Progenitor cell of endocrine pancreas (in vitro differentiated cells): ENCODE measurements around the gene RPUSD4. TPM values are rescaled to one million over a fixed set of nuclear protein-coding genes. Genes with fewer than 3 reads are reported as not detected.

Experiments
- DNase-seq: peaks from one replicate; pipeline ENCODE4 v3.0.0; 2021; ENCODE audit warnings: low spot score; ENCODE audit not compliant: unreplicated experiment
- H3K27ac Mint-ChIP-seq: 2 replicates; pipeline ENCODE4 v1.8.0; 2021; ENCODE audit warnings: mild to moderate bottlenecking, moderate library complexity, mixed read lengths
- H3K27me3 Mint-ChIP-seq: 2 replicates; pipeline ENCODE4 v1.8.0; 2021; ENCODE audit warnings: mixed read lengths
- H3K36me3 Mint-ChIP-seq: 2 replicates; pipeline ENCODE4 v1.8.0; 2022; ENCODE audit warnings: mixed read lengths; ENCODE audit not compliant: insufficient read depth
- H3K4me1 Mint-ChIP-seq: 2 replicates; pipeline ENCODE4 v1.8.0; 2021; ENCODE audit warnings: low read depth, mixed read lengths
- H3K4me3 Mint-ChIP-seq: 2 replicates; pipeline ENCODE4 v1.8.0; 2021; ENCODE audit warnings: low read depth, mild to moderate bottlenecking, moderate library complexity, mixed read lengths
- H3K9me3 Mint-ChIP-seq: 2 replicates; pipeline ENCODE4 v1.8.0; 2021; ENCODE audit warnings: low read depth, mixed read lengths
- total RNA-seq: library from RNA; stranded (reverse); gene quantifications from 2 replicates; pipeline ENCODE4 v1.2.1, GENCODE V29; 2021
- TF ChIP-seq, protein P1 (sequence below): fragments of 200-600 bp; sonication (generic); IDR thresholded peaks from one replicate; pipeline ENCODE4 v1.5.0; 2021; ENCODE audit warnings: antibody characterized with exemption, mild to moderate bottlenecking; ENCODE audit not compliant: unreplicated experiment

Gene RPUSD4
- total RNA-seq, 1 donor from 2014 or later: 41.0 TPM

- H3K4me1 Mint-ChIP-seq: no peaks in the 10 kb centered on the region
- H3K27me3 Mint-ChIP-seq: no peaks in the 10 kb centered on the region
- H3K27ac Mint-ChIP-seq: no peak overlapping the region
- H3K4me3 Mint-ChIP-seq: no peak overlapping the region
- H3K36me3 Mint-ChIP-seq: peaks cover 7% of the 10 kb centered on the region
- no peak for DNase-seq
- TF ChIP-seq, protein P1, sequence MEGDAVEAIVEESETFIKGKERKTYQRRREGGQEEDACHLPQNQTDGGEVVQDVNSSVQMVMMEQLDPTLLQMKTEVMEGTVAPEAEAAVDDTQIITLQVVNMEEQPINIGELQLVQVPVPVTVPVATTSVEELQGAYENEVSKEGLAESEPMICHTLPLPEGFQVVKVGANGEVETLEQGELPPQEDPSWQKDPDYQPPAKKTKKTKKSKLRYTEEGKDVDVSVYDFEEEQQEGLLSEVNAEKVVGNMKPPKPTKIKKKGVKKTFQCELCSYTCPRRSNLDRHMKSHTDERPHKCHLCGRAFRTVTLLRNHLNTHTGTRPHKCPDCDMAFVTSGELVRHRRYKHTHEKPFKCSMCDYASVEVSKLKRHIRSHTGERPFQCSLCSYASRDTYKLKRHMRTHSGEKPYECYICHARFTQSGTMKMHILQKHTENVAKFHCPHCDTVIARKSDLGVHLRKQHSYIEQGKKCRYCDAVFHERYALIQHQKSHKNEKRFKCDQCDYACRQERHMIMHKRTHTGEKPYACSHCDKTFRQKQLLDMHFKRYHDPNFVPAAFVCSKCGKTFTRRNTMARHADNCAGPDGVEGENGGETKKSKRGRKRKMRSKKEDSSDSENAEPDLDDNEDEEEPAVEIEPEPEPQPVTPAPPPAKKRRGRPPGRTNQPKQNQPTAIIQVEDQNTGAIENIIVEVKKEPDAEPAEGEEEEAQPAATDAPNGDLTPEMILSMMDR: no peak
- H3K9me3 Mint-ChIP-seq: no peaks in the 10 kb centered on the region
Observed at GRCh38 chr11:126231725-126232459, 20.4 kb upstream of the RPUSD4 start.

- DNase-seq: no peak
- no peaks in the 10 kb centered on the region for H3K4me1 Mint-ChIP-seq
- no peak overlapping the region for H3K4me3 Mint-ChIP-seq
- TF ChIP-seq, protein P1: no peak
- peaks cover 1% of the 10 kb centered on the region for H3K36me3 Mint-ChIP-seq
- H3K27me3 Mint-ChIP-seq: no peaks in the 10 kb centered on the region
- no peak overlapping the region for H3K27ac Mint-ChIP-seq
- no peaks in the 10 kb centered on the region for H3K9me3 Mint-ChIP-seq
Observed at GRCh38 chr11:126229858-126230540, 18.5 kb upstream of the RPUSD4 start.

DNA sequence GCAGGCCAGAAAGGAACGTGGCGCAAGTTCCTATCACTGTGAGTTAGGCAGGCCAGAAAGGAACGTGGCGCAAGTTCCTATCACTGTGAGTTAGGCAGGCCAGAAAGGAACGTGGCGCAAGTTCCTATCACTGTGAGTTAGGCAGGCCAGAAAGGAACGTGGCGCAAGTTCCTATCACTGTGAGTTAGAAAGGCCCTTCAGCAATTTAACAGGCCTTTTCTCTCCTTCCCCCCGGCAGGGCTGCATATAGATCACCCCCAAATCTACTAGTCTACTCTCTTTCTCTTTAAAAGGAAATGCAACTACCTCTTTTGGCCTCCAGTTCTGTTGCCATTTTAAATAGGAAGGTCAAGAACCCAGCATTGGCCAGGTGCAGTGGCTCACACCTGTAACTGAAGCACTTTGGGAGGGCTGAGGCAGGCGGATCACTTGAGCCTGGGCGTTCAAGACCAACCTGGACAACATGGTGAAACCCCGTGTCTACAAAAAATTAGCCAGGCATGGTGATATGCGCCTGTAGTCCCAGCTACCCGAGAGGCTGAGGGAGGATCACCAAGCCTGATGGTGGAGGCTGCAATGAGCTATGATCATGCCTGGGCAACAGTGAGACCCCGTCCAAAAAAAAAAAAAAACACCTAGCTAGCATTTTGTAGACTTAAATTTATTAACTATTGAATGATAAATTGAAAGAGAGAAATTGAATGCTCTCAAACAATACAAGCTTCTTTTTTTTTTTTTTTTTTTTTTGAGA, 15.1 kb upstream of the RPUSD4 start:
- no peaks in the 10 kb centered on the region for H3K9me3 Mint-ChIP-seq
- no peaks in the 10 kb centered on the region for H3K36me3 Mint-ChIP-seq
- H3K27me3 Mint-ChIP-seq: no peaks in the 10 kb centered on the region

DNA sequence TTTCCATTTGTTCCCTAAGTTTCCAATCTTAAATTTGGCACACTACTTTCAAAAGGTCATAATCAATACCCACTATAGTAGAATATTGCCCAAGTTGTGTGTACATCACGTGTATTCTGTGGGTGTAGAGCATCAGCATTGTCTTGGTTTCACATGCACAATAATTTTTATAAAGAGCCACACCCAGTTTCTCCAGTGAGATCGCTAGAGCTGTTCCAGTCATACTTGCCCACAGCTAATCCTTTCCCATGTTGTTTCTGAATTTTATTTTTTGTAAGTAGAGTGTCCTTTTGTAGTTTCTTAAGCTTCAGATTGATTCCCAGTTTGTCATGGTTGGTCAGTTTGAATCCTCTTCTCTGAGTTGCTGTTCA, 13.8 kb upstream of the RPUSD4 start:
- Mint-ChIP-seq H3K36me3 (no peaks in the 10 kb centered on the region), H3K4me3 (no peak overlapping the region), H3K9me3 (no peaks in the 10 kb centered on the region)

More for the DNA sequence above, 15.1 kb upstream of the RPUSD4 start:
- Mint-ChIP-seq H3K4me1 (no peaks in the 10 kb centered on the region), H3K4me3 (no peak overlapping the region), H3K27ac (no peak overlapping the region)
- DNase-seq: no peak
- TF ChIP-seq, protein P1: no peak

More for the DNA sequence above, 13.8 kb upstream of the RPUSD4 start:
- TF ChIP-seq, protein P1: no peak
- no peak overlapping the region for H3K27ac Mint-ChIP-seq
- no peaks in the 10 kb centered on the region for H3K27me3 Mint-ChIP-seq
- no peaks in the 10 kb centered on the region for H3K4me1 Mint-ChIP-seq
- no peak for DNase-seq
